SK-N-MC (cell line): Measurements from ENCODE around the gene CPAMD8.

Experiments used
- EZH2 ChIP-seq: fragments of 200-600 bp; sonication (generic); IDR thresholded peaks from one replicate; pipeline ENCODE4 v1.6.1; 2017; ENCODE audit warnings: antibody characterized with exemption
- POLR2AphosphoS5 ChIP-seq: IDR thresholded peaks from 2 replicates; pipeline ENCODE4 v1.6.1; 2012; ENCODE audit warnings: mild to moderate bottlenecking, low read depth, low read length, borderline replicate concordance

GRCh38 chr19:17037184-17037583 lies 10.6 kb upstream of the CPAMD8 start:
- TF ChIP-seq POLR2AphosphoS5 (no peak), EZH2 (no peak)
